WTC11 (cell line): Measurements from ENCODE around the gene DRAM2.

Source experiments
- ATF3 ChIP-seq: sonication (generic); formaldehyde crosslinking; conservative IDR thresholded peaks from 2 replicates; pipeline ENCODE4 v1.8.1; 2022; ENCODE audit warnings: mild to moderate bottlenecking, missing genetic modification reagents
- CTCF ChIP-seq: fragments of 200-600 bp; IDR thresholded peaks from 2 replicates; pipeline ENCODE4 v1.8.0; 2022; ENCODE audit warnings: antibody characterized with exemption
- EMX1 ChIP-seq: fragments of 250-450 bp; sonication (Bioruptor Pico); IDR thresholded peaks from 2 replicates; pipeline ENCODE4 v1.8.0; 2021; ENCODE audit warnings: mild to moderate bottlenecking
- JUN ChIP-seq: sonication (generic); formaldehyde crosslinking; IDR thresholded peaks from 2 replicates; pipeline ENCODE4 v1.8.0; 2023; ENCODE audit warnings: mild to moderate bottlenecking, missing genetic modification reagents
- MAX ChIP-seq: sonication (generic); formaldehyde crosslinking; IDR thresholded peaks from 2 replicates; pipeline ENCODE4 v1.8.0; 2022; ENCODE audit warnings: mild to moderate bottlenecking, missing genetic modification reagents
- NR2C2 ChIP-seq: sonication (generic); formaldehyde crosslinking; IDR thresholded peaks from 2 replicates; pipeline ENCODE4 v1.8.0; 2022; ENCODE audit warnings: mild to moderate bottlenecking, missing genetic modification reagents
- PREB ChIP-seq: sonication (generic); formaldehyde crosslinking; IDR thresholded peaks from 2 replicates; pipeline ENCODE4 v1.8.1; 2022; ENCODE audit warnings: mild to moderate bottlenecking, missing genetic modification reagents, moderate library complexity, borderline replicate concordance
- SP1 ChIP-seq: sonication (generic); formaldehyde crosslinking; conservative IDR thresholded peaks from 2 replicates; pipeline ENCODE4 v1.8.1; 2022; ENCODE audit warnings: missing genetic modification reagents

GRCh38 chr1:111085676-111086075 is 54.2 kb downstream of the DRAM2 start:
- TF ChIP-seq CTCF (no peak), MAX (CRISPR knock-in tag) (no peak), ATF3 (CRISPR knock-in tag) (no peak), PREB (CRISPR knock-in tag) (no peak), NR2C2 (CRISPR knock-in tag) (no peak), EMX1 (CRISPR knock-in tag) (no peak), JUN (CRISPR knock-in tag) (no peak), SP1 (CRISPR knock-in tag) (no peak)
